K562 (cell line): ENCODE results near the gene ZNRF1. TPM values are rescaled to one million over a fixed set of nuclear protein-coding genes. Genes with fewer than 3 reads are reported as not detected.

ENCODE experiments used
- BCL6 ChIP-seq: fragments of 250-450 bp; sonication (Bioruptor Pico); IDR thresholded peaks from 2 replicates; pipeline ENCODE4 v1.4.0; 2020
- BRCA1 ChIP-seq, 2 experiments: fragments of 450-650 bp in 1 of 2; sonication (generic) in 1 of 2; formaldehyde crosslinking in 1 of 2; IDR thresholded peaks; 2 replicates each; pipeline versions ENCODE4 v1.5.0 to v1.6.1; 2017 to 2020; ENCODE audit warnings: mild to moderate bottlenecking in 1 of 2, missing genetic modification reagents in 1 of 2
- CBX2 ChIP-seq: fragments of 200-600 bp; sonication (generic); IDR thresholded peaks from one replicate; pipeline ENCODE4 v1.6.1; 2012; ENCODE audit warnings: mild to moderate bottlenecking, low read length, inconsistent platforms; ENCODE audit not compliant: insufficient read depth, poor library complexity, severe bottlenecking
- ELF1 ChIP-seq: fragments of 200-800 bp; sonication (Bioruptor generic); IDR thresholded peaks from 2 replicates; pipeline ENCODE4 v1.6.1; 2016; ENCODE audit warnings: missing genetic modification characterization, missing compliant biosample characterization
- ETV5 ChIP-seq: sonication (generic); formaldehyde crosslinking; IDR thresholded peaks from 2 replicates; pipeline ENCODE4 v1.4.0; 2020; ENCODE audit warnings: low read depth, mild to moderate bottlenecking, missing genetic modification reagents
- GABPB2 ChIP-seq: fragments of 250-450 bp; sonication (Bioruptor Pico); conservative IDR thresholded peaks from 2 replicates; pipeline ENCODE4 v1.5.1; 2021; ENCODE audit warnings: mild to moderate bottlenecking
- HNRNPUL1 ChIP-seq: fragments of 200-400 bp; formaldehyde crosslinking; IDR thresholded peaks from 2 replicates; pipeline ENCODE4 v1.6.1; 2017; ENCODE audit warnings: low read length
- KLF13 ChIP-seq: fragments of 450-650 bp; IDR thresholded peaks from 2 replicates; pipeline ENCODE4 v1.6.1; 2016; ENCODE audit warnings: missing genetic modification characterization, low read depth, mild to moderate bottlenecking, missing compliant biosample characterization, moderate library complexity, borderline replicate concordance
- NEUROD1 ChIP-seq: fragments of 150-350 bp; IDR thresholded peaks from 2 replicates; pipeline ENCODE4 v1.6.1; 2014; ENCODE audit warnings: borderline replicate concordance, low read length, low read depth; ENCODE audit not compliant: partially characterized antibody
- OTX1 ChIP-seq: fragments of 450-650 bp; formaldehyde crosslinking; IDR thresholded peaks from 2 replicates; pipeline ENCODE4 v1.4.0; 2022; ENCODE audit warnings: mild to moderate bottlenecking
- PHB2 ChIP-seq: fragments of 450-650 bp; IDR thresholded peaks from 2 replicates; pipeline ENCODE4 v1.6.1; 2017; ENCODE audit warnings: low read depth
- PHF8 ChIP-seq: fragments of 200-600 bp; sonication (generic); IDR thresholded peaks from 2 replicates; pipeline ENCODE4 v1.6.1; 2012; ENCODE audit warnings: mixed run types, mild to moderate bottlenecking, inconsistent platforms, low read length, moderate library complexity, borderline replicate concordance
- SMAD4 ChIP-seq: fragments of 250-450 bp; sonication (Bioruptor Pico); conservative IDR thresholded peaks from 2 replicates; pipeline ENCODE4 v1.8.0; 2021; ENCODE audit warnings: inconsistent platforms, mild to moderate bottlenecking, moderate library complexity
- ZNF316 ChIP-seq: fragments of 450-650 bp; IDR thresholded peaks from 2 replicates; pipeline ENCODE4 v1.6.1; 2016
- ZNF444 ChIP-seq: fragments of 250-450 bp; sonication (Bioruptor Pico); IDR thresholded peaks from 2 replicates; pipeline ENCODE4 v1.4.0; 2020; ENCODE audit warnings: mild to moderate bottlenecking, moderate library complexity
- ZNF609 ChIP-seq: sonication (generic); formaldehyde crosslinking; IDR thresholded peaks from 2 replicates; pipeline ENCODE4 v1.8.1; 2023; ENCODE audit warnings: missing genetic modification reagents, mild to moderate bottlenecking, borderline replicate concordance
- polyA plus RNA-seq, 8 experiments: library from polyadenylated mRNA; depleted of rRNA in 4 of 8; stranded (reverse) in 5 of 8; unstranded in 3 of 8; fragments of >200 nt; fragmentation: Nextera tagmentation in 2 of 8; fragmentation: Illumina TruSeq in 1 of 8; extraction: Ambion mirVana in 2 of 8; extraction: Trizol in 1 of 8; gene quantifications; 2 replicates each; pipeline versions ENCODE4 v1.2.1 to v1.2.3, GENCODE V29; 2011 to 2014; ENCODE audit warnings: inconsistent platforms in 1 of 8, missing spikeins in 1 of 8
- total RNA-seq, 7 experiments: library from RNA; depleted of rRNA in 6 of 7; stranded (reverse); fragments of >200 nt in 6 of 7; fragmentation: Illumina TruSeq in 2 of 7; extraction: Trizol in 2 of 7; gene quantifications; 2 replicates each; pipeline versions ENCODE4 v1.2.1 to v1.2.3, GENCODE V29; 2011 to 2021; ENCODE audit warnings: low replicate concordance in 1 of 7
- TF ChIP-seq, protein P1 (sequence below): fragments of 450-650 bp; conservative IDR thresholded peaks from 2 replicates; pipeline ENCODE4 v1.6.1; 2016; ENCODE audit warnings: missing genetic modification characterization, low read depth, mild to moderate bottlenecking, missing compliant biosample characterization, moderate library complexity
- TF ChIP-seq, protein P2 (sequence below), 2 experiments: IDR thresholded peaks in 1 of 2; conservative IDR thresholded peaks in 1 of 2; 2 replicates each; pipeline ENCODE4 v1.6.1; 2016; ENCODE audit warnings: low read depth in 2 of 2, mild to moderate bottlenecking in 1 of 2, missing compliant biosample characterization in 1 of 2, missing genetic modification characterization in 1 of 2, moderate library complexity in 1 of 2

ZNRF1 gene
- total and polyA plus RNA-seq, 9 of the 15 experiments (the other 6 are each of a cell fraction or from before 2014, with no cell fraction given) = 9.5 to 37.7 (median 20.0) TPM

DNA sequence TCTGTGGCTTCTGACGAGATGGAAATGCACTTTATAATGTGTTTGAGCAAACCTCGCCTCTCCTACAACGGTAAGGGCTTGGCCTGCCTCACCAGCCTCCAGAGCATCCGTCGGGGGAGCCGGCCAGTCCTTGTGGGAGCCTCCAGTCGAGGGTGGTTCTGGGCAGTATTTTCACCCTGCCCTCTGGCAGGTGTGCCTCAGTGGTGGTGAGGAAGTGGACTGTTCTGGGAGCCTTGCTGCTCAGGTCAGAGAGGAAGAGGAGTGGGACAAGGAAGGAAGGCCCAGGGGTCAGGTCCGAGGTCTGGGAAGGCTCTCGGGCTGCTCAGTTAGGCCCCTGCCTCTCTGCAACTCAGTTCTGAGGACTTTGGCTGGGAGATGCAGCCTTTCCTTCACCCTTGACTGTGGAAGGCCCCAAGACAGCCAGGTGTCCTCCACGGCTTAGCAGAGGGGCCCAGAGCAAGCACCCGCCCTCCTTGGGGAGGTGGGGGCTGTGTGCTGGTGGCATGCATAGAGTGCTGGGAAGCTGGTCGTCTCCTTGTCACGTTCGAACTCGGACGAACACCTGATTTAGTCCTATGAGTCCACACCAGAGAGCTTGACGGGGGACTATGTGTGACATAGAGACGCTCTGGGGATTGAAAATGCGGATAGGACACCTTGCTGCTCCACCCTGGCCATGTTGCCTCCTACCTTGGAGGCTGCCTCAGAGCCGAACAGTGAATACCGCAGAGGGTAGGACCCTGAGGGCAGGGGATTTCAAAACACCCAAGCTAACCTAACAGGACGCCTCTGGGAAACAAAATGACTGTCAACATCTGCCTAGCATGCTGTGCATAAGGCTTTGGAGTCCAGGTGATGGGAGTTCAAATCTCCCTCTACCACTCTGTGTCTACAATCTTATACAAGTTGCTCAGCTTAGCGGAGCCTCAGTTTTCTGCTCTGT, 95.0 kb downstream of the ZNRF1 start (continued):
- TF ChIP-seq ZNF609 (CRISPR knock-in tag) = no peak
- TF ChIP-seq OTX1 (CRISPR knock-in tag) = no peak
- no peak for TF ChIP-seq GABPB2 (CRISPR knock-in tag)
- no peak for TF ChIP-seq CBX2
- TF ChIP-seq, protein P1, sequence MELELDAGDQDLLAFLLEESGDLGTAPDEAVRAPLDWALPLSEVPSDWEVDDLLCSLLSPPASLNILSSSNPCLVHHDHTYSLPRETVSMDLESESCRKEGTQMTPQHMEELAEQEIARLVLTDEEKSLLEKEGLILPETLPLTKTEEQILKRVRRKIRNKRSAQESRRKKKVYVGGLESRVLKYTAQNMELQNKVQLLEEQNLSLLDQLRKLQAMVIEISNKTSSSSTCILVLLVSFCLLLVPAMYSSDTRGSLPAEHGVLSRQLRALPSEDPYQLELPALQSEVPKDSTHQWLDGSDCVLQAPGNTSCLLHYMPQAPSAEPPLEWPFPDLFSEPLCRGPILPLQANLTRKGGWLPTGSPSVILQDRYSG (tag) = no peak
- TF ChIP-seq PHF8 = no peak
- TF ChIP-seq PHB2 = no peak
- no peak for TF ChIP-seq HNRNPUL1
- no peak for TF ChIP-seq BCL6 (CRISPR knock-in tag)
- no peak for TF ChIP-seq NEUROD1
- no peak for TF ChIP-seq ZNF316
- TF ChIP-seq KLF13 (tag) = no peak
- TF ChIP-seq ETV5 = no peak
- no peak for TF ChIP-seq ELF1 (tag)
- TF ChIP-seq, protein P2, sequence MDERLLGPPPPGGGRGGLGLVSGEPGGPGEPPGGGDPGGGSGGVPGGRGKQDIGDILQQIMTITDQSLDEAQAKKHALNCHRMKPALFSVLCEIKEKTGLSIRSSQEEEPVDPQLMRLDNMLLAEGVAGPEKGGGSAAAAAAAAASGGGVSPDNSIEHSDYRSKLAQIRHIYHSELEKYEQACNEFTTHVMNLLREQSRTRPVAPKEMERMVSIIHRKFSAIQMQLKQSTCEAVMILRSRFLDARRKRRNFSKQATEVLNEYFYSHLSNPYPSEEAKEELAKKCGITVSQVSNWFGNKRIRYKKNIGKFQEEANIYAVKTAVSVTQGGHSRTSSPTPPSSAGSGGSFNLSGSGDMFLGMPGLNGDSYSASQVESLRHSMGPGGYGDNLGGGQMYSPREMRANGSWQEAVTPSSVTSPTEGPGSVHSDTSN (CRISPR knock-in tag; IDR thresholded peaks at IDR 0.05; ENCODE audit: low read depth) = no peak
- TF ChIP-seq, protein P2 (tag; conservative IDR thresholded peaks at IDR 0.05; ENCODE audit: low read depth) = no peak
- no peak for TF ChIP-seq BRCA1 (IDR thresholded peaks at IDR 0.05)
- no peak for TF ChIP-seq BRCA1 (CRISPR knock-in tag; IDR thresholded peaks at IDR 0.05)
- TF ChIP-seq ZNF444 (CRISPR knock-in tag) = no peak
- no peak for TF ChIP-seq SMAD4 (CRISPR knock-in tag)
